ENCODE results near the gene IER3. TPM values are rescaled to one million over a fixed set of nuclear protein-coding genes. Genes with fewer than 3 reads are reported as not detected.

IER3 gene
- polyA plus RNA-seq, 3 donors, result 30.6 to 188 (median 53.2) TPM

GRCh38 chr6:30769088-30769852 lies 24.9 kb upstream of the IER3 start:
- peak overlapping the region; percentile 77 to 93 (median 84) for H3K27ac Mint-ChIP-seq
- intact Hi-C loops (cut with micrococcal nuclease), result loop anchor here in 1 of 2 donors (10.0 kb wide), 1 partner anchor 106 kb away; no protein-coding TSS in a partner anchor

GRCh38 chr6:30768634-30769087 lies 24.3 kb upstream of the IER3 start:
- Histone ChIP-seq H3K27me3 (ENCODE audit: control insufficient read depth in 2 of 2, insufficient read depth in 2 of 2, low read length in 2 of 2) (no peaks in the 10 kb centered on the region), H3K79me2 (ENCODE audit: insufficient read depth, low read length) (no peaks in the 10 kb centered on the region), H4K20me1 (ENCODE audit: insufficient read depth, low read length) (no peaks in the 10 kb centered on the region), H3K27ac (ENCODE audit: low read depth in 1 of 2, low read length in 2 of 2) (peak overlapping the region in 1 of 2 donors; percentile 72), H3K4me1 (ENCODE audit: control insufficient read depth in 1 of 2, insufficient read depth in 2 of 2, low read length in 2 of 2) (peaks cover 36 to 44% of the 10 kb centered on the region in 2 donors), H2AFZ (ENCODE audit: insufficient read depth, low read depth, low read length, poor library complexity, severe bottlenecking) (peak overlapping the region; percentile 47), H3K36me3 (replicated peaks in 1 of 2; ENCODE audit: control insufficient read depth in 1 of 2, insufficient read depth in 2 of 2, low read length in 2 of 2) (no peaks in the 10 kb centered on the region), H3K4me3 (replicated peaks in 1 of 3; ENCODE audit: low read depth in 2 of 3, low read length in 3 of 3) (peak overlapping the region in 1 of 3 experiments; percentile 61), H3K9ac (ENCODE audit: insufficient read depth, low read length, poor library complexity, severe bottlenecking) (peak overlapping the region; percentile 11), H3K9me3 (replicated peaks in 1 of 2; ENCODE audit: control insufficient read depth in 1 of 2, insufficient read depth in 1 of 2, low read length in 2 of 2) (no peaks in the 10 kb centered on the region), H3K4me2 (replicated peaks; ENCODE audit: extremely low read depth, low read length, poor library complexity, severe bottlenecking) (peak overlapping the region; percentile 79)
- peaks cover 7 to 19% (median 14%) of the 10 kb centered on the region in 3 donors for H3K27me3 Mint-ChIP-seq (ENCODE audit: low read depth in 3 of 3)
- DNase-seq, result no peak
- H3K4me3 Mint-ChIP-seq, result peak overlapping the region; percentile 74 to 86
- WGBS (ENCODE audit: insufficient coverage), result 83% methylated on average over 3 of the region's 4 CpGs
- H3K4me1 Mint-ChIP-seq, result peaks cover 58% of the 10 kb centered on the region
- intact Hi-C loops (cut with micrococcal nuclease), result loop anchor here in 1 of 2 donors (10.0 kb wide), 1 partner anchor 106 kb away; no protein-coding TSS in a partner anchor
- peaks cover 0 to 3% (median 0%) of the 10 kb centered on the region in 7 donors for H3K9me3 Mint-ChIP-seq
- TF ChIP-seq, protein P1, sequence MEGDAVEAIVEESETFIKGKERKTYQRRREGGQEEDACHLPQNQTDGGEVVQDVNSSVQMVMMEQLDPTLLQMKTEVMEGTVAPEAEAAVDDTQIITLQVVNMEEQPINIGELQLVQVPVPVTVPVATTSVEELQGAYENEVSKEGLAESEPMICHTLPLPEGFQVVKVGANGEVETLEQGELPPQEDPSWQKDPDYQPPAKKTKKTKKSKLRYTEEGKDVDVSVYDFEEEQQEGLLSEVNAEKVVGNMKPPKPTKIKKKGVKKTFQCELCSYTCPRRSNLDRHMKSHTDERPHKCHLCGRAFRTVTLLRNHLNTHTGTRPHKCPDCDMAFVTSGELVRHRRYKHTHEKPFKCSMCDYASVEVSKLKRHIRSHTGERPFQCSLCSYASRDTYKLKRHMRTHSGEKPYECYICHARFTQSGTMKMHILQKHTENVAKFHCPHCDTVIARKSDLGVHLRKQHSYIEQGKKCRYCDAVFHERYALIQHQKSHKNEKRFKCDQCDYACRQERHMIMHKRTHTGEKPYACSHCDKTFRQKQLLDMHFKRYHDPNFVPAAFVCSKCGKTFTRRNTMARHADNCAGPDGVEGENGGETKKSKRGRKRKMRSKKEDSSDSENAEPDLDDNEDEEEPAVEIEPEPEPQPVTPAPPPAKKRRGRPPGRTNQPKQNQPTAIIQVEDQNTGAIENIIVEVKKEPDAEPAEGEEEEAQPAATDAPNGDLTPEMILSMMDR (IDR thresholded peaks at IDR 0.05), result no peak
- peak overlapping the region; percentile 77 to 93 (median 84) for H3K27ac Mint-ChIP-seq
- H3K36me3 Mint-ChIP-seq, result peaks cover 4 to 6% of the 10 kb centered on the region in 2 donors

More at GRCh38 chr6:30769088-30769852, 24.9 kb upstream of the IER3 start:
- Histone ChIP-seq H3K9ac (ENCODE audit: insufficient read depth, low read length, poor library complexity, severe bottlenecking) (peak overlapping the region; percentile 11), H3K4me1 (ENCODE audit: control insufficient read depth in 1 of 2, insufficient read depth in 2 of 2, low read length in 2 of 2) (peaks cover 31 to 38% of the 10 kb centered on the region in 2 donors), H3K79me2 (ENCODE audit: insufficient read depth, low read length) (no peaks in the 10 kb centered on the region), H3K4me2 (replicated peaks; ENCODE audit: extremely low read depth, low read length, poor library complexity, severe bottlenecking) (peak overlapping the region; percentile 79), H3K9me3 (replicated peaks in 1 of 2; ENCODE audit: control insufficient read depth in 1 of 2, insufficient read depth in 1 of 2, low read length in 2 of 2) (no peaks in the 10 kb centered on the region), H3K36me3 (replicated peaks in 1 of 2; ENCODE audit: control insufficient read depth in 1 of 2, insufficient read depth in 2 of 2, low read length in 2 of 2) (no peaks in the 10 kb centered on the region), H3K27me3 (ENCODE audit: control insufficient read depth in 2 of 2, insufficient read depth in 2 of 2, low read length in 2 of 2) (no peaks in the 10 kb centered on the region), H3K27ac (ENCODE audit: low read depth in 1 of 2, low read length in 2 of 2) (peak overlapping the region in 1 of 2 donors; percentile 72), H2AFZ (ENCODE audit: insufficient read depth, low read depth, low read length, poor library complexity, severe bottlenecking) (peak overlapping the region; percentile 47), H3K4me3 (replicated peaks in 1 of 3; ENCODE audit: low read depth in 2 of 3, low read length in 3 of 3) (peak overlapping the region in 1 of 3 experiments; percentile 61), H4K20me1 (ENCODE audit: insufficient read depth, low read length) (no peaks in the 10 kb centered on the region)
- Mint-ChIP-seq H3K36me3 (peaks cover 4 to 5% of the 10 kb centered on the region in 2 donors), H3K4me1 (peaks cover 56% of the 10 kb centered on the region), H3K27me3 (ENCODE audit: low read depth in 3 of 3) (peaks cover 2 to 14% (median 8%) of the 10 kb centered on the region in 3 donors), H3K4me3 (peak overlapping the region; percentile 74 to 86), H3K9me3 (peaks cover 0 to 3% (median 0%) of the 10 kb centered on the region in 7 donors)
- TF ChIP-seq, protein P1 (IDR thresholded peaks at IDR 0.05), result no peak
- DNase-seq, result peak; percentile 74 to 94 (median 85)
- WGBS (ENCODE audit: insufficient coverage), result 0% methylated on average over 3 of the region's 16 CpGs
